Chondrocyte (in vitro differentiated cells): ENCODE results near the gene SPOCD1. TPM values are rescaled to one million over a fixed set of nuclear protein-coding genes. Genes with fewer than 3 reads are reported as not detected.
A peak's percentile ranks its signal among the peaks of the same experiment; 100 is the strongest.

Source experiments
- DNase-seq: peaks from one replicate; pipeline ENCODE4 v3.0.0; 2021; ENCODE audit warnings: mixed read lengths, low spot score
- H3K27ac Mint-ChIP-seq: one replicate; pipeline ENCODE4 v1.8.0; 2021; ENCODE audit warnings: mild to moderate bottlenecking, moderate library complexity, mixed read lengths; ENCODE audit not compliant: unreplicated experiment
- H3K27me3 Mint-ChIP-seq: 2 replicates; pipeline ENCODE4 v1.8.0; 2021; ENCODE audit warnings: low read depth, mixed read lengths
- H3K36me3 Mint-ChIP-seq: 2 replicates; pipeline ENCODE4 v1.8.0; 2021; ENCODE audit warnings: low read depth, mixed read lengths
- H3K4me1 Mint-ChIP-seq: 2 replicates; pipeline ENCODE4 v1.8.0; 2021; ENCODE audit warnings: low read depth, mild to moderate bottlenecking, mixed read lengths
- H3K4me3 Mint-ChIP-seq: one replicate; pipeline ENCODE4 v1.8.0; 2021; ENCODE audit warnings: mild to moderate bottlenecking, moderate library complexity, mixed read lengths; ENCODE audit not compliant: unreplicated experiment
- H3K9me3 Mint-ChIP-seq: 2 replicates; pipeline ENCODE4 v1.8.0; 2021; ENCODE audit warnings: low read depth, mixed read lengths
- CTCF ChIP-seq: fragments of 200-600 bp; sonication (generic); IDR thresholded peaks from 2 replicates; pipeline ENCODE4 v1.5.0; 2021; ENCODE audit warnings: antibody characterized with exemption, mild to moderate bottlenecking, moderate library complexity
- total RNA-seq: library from RNA; stranded (reverse); gene quantifications from 3 replicates; pipeline ENCODE4 v1.2.1, GENCODE V29; 2021

Gene SPOCD1
- total RNA-seq, 1 donor from 2014 or later = 7.3 TPM

GRCh38 chr1:31763671-31764311 is 52.0 kb downstream of the SPOCD1 start:
- Mint-ChIP-seq H3K4me1 (peaks cover 31% of the 10 kb centered on the region), H3K9me3 (no peaks in the 10 kb centered on the region), H3K27ac (no peak overlapping the region), H3K4me3 (peak overlapping the region; percentile 79), H3K36me3 (no peaks in the 10 kb centered on the region), H3K27me3 (no peaks in the 10 kb centered on the region)
- TF ChIP-seq CTCF = no peak
- no peak for DNase-seq

- peaks cover 31% of the 10 kb centered on the region for H3K4me1 Mint-ChIP-seq
- no peaks in the 10 kb centered on the region for H3K9me3 Mint-ChIP-seq
- H3K27me3 Mint-ChIP-seq = no peaks in the 10 kb centered on the region
- no peak for DNase-seq
- no peak overlapping the region for H3K27ac Mint-ChIP-seq
- H3K36me3 Mint-ChIP-seq = no peaks in the 10 kb centered on the region
- H3K4me3 Mint-ChIP-seq = peak overlapping the region; percentile 79
- peak; percentile 83 for TF ChIP-seq CTCF
Observed at GRCh38 chr1:31762726-31763670, 52.8 kb downstream of the SPOCD1 start.

GRCh38 chr1:31762323-31762722 is 53.5 kb downstream of the SPOCD1 start:
- peak overlapping the region; percentile 2 for H3K4me3 Mint-ChIP-seq
- no peaks in the 10 kb centered on the region for H3K36me3 Mint-ChIP-seq
- peaks cover 31% of the 10 kb centered on the region for H3K4me1 Mint-ChIP-seq
- DNase-seq = no peak
- TF ChIP-seq CTCF = no peak
- H3K9me3 Mint-ChIP-seq = no peaks in the 10 kb centered on the region
- no peak overlapping the region for H3K27ac Mint-ChIP-seq
- no peaks in the 10 kb centered on the region for H3K27me3 Mint-ChIP-seq

- no peak overlapping the region for H3K4me3 Mint-ChIP-seq
- DNase-seq = no peak
- no peaks in the 10 kb centered on the region for H3K36me3 Mint-ChIP-seq
- no peaks in the 10 kb centered on the region for H3K9me3 Mint-ChIP-seq
- TF ChIP-seq CTCF = no peak
- peaks cover 31% of the 10 kb centered on the region for H3K4me1 Mint-ChIP-seq
- no peak overlapping the region for H3K27ac Mint-ChIP-seq
- no peaks in the 10 kb centered on the region for H3K27me3 Mint-ChIP-seq
Observed at GRCh38 chr1:31761883-31762282, 53.9 kb downstream of the SPOCD1 start.
